NCI-H524 (cell line): ENCODE measurements around the gene LRCH3.

Source experiments
- DNase-seq, 2 experiments: peaks; one replicate each; lab custom pipeline; 2025; lab: John Stamatoyannopoulos, UW

Gene LRCH3

DNA sequence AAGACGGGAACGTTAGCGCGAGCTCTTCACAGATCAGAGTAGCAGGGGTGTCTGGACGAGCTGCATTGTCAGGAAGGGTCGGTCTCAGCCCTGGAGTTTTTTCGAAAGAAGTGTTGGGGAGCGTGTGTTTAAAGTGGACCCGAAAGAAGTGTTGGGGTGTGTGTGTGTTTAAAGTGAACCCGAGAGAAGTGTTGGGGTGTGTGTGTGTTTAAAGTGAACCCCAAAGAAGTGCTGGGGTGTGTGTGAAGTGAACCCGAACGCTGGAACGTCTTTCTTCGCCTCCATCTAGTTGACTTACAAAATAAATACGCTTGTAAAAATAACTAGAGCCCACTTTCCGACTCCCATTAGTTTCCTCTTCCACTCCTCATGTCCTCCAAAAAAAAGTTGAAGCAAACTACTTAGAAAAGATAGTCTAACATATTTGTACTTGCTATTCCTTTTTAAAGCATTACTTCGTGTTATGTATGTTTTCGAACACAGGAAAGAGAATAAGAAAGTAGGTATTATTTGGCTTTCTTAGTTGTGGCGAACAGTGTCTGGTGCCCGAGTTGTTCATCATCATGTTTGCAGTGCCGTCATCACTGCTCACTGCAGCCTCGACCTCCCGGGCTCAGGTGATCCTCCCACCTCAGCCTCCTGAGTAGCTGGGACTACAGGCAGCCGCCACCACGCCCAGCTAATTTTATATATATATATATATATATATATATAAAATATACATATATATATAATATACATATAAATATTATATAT is 1.0 kb downstream of the LRCH3 start:
- peak in 1 of 2 experiments; percentile 40 for DNase-seq

GRCh38 chr3:197793247-197793646 is 2.2 kb downstream of the LRCH3 start:
- DNase-seq, result no peak

DNA sequence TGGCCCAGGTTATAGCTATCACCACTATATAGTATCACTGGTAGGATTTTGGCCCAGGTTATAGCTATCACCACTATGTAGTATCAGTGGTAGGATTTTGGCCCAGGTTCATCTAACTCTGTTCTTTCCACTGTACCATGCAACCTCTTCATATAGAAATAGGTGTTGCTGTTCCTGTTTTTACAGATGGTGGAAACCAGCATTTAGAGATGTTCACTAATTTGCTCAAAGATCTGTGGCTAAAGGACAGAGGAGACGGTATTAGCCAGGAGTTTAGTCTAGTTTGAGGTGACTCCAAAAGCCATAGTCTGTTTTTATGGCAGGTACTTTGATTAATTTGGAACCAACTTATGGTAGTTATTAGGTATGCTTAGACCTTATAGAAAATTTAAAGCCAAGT is 3.1 kb downstream of the LRCH3 start:
- DNase-seq, result no peak

- no peak for DNase-seq
Measured at GRCh38 chr3:197795200-197795599, 4.1 kb downstream of the LRCH3 start.

DNA sequence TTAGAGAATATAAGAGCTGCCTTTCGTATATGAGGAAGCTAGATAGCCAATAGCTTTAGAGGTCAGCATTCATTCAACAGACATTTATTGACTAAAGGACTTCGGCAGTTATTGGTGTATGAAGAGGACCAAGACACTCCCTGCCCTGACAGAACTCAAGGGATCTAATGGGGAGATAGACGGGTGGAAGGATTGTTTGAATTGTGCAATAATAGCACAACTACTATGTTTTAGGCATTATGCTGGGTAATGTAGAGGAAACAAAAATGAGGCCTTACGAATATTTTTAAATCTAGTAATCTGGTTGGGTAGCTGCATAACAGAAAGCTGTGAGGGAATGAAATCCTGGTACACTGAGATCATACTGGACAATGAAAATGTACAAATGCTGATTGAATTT is 5.0 kb downstream of the LRCH3 start:
- DNase-seq, result no peak

DNA sequence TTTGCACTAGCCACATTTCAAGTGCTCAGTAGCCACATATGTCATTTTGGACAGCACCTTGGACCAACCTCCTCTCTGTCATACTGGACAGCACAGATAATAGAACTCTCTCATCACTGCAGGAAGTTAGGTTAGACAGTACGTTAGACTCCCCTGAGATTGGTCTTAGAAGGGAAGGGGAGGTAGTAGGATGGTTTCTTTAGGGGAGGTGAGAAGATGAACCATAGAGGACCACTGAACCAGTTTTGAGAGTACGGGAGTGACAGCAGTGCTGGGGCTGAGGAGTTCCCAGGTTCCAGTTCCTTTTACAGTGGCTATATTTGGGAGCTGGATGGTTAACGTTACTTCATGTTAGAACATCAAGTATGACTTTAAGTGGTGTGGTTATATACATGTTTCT is 7.8 kb downstream of the LRCH3 start:
- DNase-seq, result no peak

GRCh38 chr3:197800379-197800778 is 9.3 kb downstream of the LRCH3 start:
- no peak for DNase-seq

DNA sequence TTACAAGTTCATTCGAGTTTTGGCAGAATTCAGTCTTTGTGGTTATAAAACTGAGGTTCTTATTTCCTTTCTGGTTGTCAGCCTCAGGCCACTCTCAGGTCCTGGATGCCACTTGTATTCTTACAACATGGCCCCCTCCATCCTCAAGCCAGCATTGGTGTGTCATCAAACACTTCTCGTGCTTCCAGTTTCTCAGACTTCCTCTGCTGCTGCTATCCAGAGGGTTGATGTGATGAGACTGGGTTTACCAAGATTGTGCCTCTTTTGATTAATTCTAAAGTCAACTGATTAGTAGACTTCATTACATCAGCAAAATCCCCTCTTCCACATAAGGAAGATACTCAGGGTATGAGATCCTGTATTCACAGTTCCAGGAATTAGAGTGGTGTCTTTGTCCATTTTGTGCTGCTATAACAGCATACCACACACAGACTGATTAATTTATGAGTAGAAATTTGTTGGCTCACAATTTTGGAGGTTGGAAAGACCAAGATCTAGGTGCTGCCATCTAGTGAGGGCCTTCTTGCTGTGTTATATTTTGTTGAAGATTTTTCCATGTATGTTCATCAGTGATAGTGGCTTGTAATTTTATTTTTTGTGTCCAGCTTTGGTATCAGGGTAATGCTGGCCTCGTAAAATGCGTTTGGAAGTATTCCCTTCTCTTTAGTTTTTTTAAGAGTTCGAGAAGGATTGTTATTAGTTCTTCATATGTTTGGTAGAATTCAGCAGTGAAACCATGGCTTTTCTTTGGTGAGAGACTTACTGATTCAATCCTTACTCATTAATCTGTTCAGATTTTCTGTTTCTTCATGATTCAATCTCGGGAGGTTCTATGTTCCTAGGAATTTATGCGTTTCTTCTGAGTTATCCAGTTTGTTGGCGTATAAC is 11.1 kb downstream of the LRCH3 start:
- DNase-seq, result peak; percentile 14 to 53

DNA sequence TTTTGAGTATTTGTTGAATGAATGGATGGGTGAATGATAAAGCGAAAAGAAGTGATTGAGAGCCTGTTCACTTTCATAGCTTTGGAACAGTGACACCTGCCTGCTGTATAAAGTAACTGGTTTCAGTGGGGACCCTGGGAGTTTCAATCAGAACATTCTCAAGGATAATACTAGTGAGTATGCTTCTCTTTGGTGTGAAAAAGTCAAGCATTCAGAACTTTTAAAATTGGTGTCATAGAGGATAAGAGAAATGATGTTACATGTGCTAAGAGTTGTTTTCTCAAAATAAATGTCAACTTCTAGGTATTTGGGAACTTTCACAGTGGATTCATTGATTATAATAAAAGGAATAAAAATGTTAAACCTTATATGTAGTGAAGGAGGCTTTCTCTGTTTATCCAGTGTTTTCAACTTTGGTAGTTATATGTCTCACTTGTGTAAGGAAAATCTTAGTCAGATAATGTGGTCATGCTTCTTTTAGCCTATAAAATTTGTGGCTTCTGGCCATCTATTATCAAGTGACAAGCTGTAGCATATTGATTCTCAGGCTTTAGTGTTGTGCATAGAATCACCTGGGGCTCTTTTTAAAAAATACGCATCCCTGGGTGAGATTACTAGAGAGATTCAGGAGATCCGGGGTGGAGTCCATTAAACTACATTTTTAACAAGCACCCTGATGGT is 11.9 kb downstream of the LRCH3 start:
- peak in 1 of 2 experiments; percentile 29 for DNase-seq

DNA sequence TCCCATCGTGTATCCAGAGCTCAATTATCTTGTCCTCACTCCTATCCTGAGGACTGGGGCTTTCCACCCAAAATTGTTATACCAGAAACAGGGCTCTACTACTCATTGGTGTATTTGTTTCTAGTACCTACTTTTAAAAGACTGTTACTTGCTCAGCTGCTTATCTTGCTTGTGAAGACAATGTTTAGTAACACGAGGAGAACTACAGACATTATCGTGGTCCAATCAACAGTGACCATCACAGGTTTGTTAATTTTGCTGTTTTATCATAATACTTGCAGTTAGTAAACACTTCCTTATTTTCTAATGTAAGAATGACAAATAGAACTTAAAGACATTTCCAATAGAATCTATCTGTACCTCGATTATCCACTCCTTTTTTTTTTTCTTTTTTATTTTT is 13.5 kb downstream of the LRCH3 start:
- no peak for DNase-seq

GRCh38 chr3:197807969-197808587 is 17.0 kb downstream of the LRCH3 start:
- peak in 1 of 2 experiments; percentile 18 for DNase-seq

DNA sequence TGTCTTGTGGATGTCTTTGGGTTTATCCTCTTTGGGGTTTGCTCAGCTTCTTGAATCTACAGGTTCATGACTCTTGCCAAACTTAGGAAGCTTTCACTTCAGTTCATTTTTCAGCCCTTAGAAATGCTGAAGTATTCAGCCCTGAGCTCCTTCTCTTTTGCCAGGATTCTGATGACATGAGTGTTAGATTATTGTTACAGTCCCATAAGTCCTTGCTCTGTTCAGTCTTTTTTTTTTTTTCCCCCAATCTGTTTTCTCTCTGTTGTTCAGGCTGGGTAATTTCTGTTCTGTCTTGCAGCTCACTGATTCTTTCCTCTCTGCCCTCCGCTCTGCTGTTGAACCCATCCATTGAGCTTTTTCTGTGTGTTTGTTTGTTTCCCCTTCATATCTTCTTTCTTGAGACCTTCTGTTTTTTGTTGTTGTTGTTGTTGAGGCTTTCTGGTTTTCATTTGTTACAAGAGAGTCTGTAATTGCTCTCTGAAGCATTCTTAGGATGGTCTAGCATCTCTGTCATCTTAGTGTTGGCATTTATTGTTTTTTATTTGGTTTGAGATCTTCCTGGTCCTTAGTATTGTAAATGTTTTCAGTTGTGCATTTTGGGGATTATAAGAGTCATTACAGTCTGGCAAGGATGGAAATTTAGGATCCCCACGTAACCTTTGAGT is 18.4 kb downstream of the LRCH3 start:
- DNase-seq, result no peak

GRCh38 chr3:197810901-197811300 is 19.8 kb downstream of the LRCH3 start:
- no peak for DNase-seq

GRCh38 chr3:197811343-197811742 is 20.3 kb downstream of the LRCH3 start:
- no peak for DNase-seq

DNA sequence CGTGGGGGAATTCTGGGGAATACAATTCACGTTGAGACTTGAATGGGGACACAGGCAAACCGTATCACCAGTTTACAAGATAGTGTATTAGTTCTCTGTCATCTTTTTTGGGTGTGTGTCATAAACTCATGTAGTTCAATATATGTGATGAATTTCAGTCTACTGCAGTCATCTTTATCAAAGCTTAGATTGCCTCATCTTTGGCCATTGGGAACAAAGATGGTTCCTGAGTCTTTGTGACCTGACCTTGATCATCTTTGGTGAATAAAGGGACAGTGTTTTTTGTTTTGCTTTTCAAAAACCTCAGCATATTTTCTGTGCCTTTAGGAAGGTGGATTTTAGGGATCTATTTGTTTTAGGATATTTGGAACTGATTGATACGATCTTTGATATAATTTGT is 23.3 kb downstream of the LRCH3 start:
- no peak for DNase-seq

- no peak for DNase-seq
Measured at GRCh38 chr3:197820550-197821335, 29.7 kb downstream of the LRCH3 start.

- DNase-seq, result no peak
Measured at GRCh38 chr3:197829397-197830045, 38.5 kb downstream of the LRCH3 start.

DNA sequence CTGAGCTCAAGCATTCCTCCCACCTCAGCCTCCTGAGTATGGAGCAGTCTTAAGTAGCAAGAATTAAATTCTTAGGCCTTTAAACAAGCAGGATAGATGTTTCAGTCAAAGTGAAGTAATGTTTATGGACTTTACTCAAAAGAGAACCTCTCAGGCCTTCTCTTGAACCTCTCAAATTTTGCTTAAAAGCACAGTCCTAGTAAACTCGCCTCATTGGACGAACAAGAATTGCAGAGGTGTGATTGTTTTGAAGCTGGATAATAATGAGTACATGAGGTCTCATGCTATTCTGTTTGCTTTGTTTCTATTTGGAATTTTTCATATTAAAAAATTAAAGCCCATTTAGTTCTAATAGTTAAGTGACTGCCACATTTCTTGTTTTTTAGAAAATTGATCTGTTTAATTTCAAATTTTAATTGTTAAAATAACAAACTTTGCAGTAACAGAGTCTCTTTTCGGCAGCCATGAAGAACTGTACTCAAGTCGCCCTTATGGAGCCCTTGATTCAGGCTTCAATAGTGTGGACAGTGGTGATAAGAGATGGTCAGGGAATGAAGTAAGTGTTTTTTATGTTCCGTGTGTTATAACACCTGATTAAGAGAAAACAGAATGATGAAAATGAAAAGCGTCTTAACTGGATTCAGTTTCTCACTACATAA is 39.4 kb downstream of the LRCH3 start:
- no peak for DNase-seq

- no peak for DNase-seq
Measured at GRCh38 chr3:197830967-197831313, 39.9 kb downstream of the LRCH3 start.
